Measurements from ENCODE around the gene FAM72B.
"Not testable (repeated sequence)": the region's sequence is repeated elsewhere in the genome, so short reads cannot be mapped to it uniquely, and the experiment has no call there.

FAM72B gene

GRCh38 chr1:121199763-121200162, 15.6 kb upstream of the FAM72B start:
- not testable (repeated sequence) for DNase-seq

GRCh38 chr1:121197095-121197882, 13.1 kb upstream of the FAM72B start:
- DNase-seq, result not testable (repeated sequence)

DNA sequence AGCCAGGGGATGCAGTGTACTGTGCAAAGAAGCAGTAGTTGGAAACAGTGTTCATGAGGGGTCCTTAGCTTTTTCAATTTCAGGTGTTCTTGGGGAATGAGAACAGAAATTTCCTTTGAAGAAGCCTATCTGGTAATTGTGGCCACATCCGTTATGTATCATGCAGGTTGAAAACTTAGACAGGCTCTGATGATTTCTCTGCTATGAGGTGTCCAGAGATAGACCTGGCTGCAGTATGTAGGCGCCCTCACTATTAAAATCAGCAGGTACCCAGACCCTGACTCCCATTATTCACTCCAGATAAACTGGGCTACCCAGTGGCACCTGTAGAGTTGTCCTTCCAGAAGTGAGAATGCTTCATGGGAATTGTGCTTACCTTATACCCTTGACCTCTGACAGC, 8.4 kb upstream of the FAM72B start:
- not testable (repeated sequence) for DNase-seq

DNA sequence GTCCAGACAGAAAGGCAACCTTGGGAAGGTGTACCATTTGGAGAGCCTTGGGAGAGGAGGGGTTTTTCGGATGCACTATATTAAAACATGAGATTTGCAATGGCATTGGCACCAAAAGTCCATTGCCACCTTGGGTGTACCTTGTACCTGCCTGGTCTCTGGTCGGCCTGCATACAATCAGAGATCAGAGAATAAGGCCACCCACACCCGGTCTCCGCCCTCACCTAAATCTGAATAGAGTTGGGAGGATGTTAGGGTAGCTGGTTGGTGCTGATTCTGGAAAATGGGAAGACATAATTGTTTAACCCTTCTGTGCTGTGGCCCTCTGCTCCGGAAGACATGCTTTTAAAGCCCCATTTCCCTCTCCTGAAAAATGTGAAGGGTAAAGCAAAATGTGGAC, 3.8 kb upstream of the FAM72B start:
- not testable (repeated sequence) for DNase-seq

DNA sequence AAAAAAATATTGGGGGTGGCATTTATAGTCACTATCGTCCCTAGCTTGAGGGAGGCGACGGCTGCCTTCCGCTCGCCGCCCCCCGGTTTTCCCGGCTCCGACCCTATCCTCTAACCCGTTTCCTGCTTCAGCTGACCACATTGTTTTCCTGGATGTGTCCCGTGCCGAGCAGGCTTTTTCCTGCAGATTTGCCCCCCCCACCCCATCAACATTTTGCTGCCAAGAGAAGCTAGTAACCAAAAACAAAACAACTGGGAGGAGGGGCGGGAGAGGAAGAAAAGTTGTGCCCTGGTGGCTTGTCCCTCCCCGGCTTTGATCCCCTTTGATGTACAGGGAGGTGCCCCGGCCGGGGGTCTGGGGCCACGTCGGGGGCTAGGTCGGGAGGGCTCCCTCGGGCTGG, 2.1 kb upstream of the FAM72B start:
- DNase-seq, result not testable (repeated sequence)

GRCh38 chr1:121185140-121185708, 1.1 kb upstream of the FAM72B start:
- DNase-seq, result not testable (repeated sequence)

GRCh38 chr1:121183867-121184266, 273 bp downstream of the FAM72B start:
- DNase-seq, result not testable (repeated sequence)

GRCh38 chr1:121178197-121178596, 5.9 kb downstream of the FAM72B start:
- DNase-seq, result not testable (repeated sequence)

DNA sequence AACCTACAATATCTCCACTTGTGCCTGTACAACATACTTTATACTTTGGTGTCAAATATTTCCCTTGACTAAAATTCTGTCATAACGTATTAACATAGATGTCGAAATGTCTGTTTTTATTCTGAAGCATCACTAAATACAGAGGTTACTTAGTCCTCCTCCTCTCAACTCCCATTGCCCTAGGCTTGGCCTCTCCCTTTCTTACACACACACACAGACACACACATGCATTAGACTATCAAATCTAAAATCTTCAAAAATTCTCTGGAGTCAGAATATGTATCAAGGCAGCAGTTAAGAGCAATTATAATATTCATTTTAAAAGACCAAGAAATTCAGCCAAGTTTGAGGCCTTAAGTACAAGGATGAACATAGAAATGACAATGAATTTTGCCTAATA, 7.5 kb downstream of the FAM72B start:
- DNase-seq, result not testable (repeated sequence)

- DNase-seq, result not testable (repeated sequence)
Observed at GRCh38 chr1:121168152-121168668, 15.9 kb downstream of the FAM72B start.

- not testable (repeated sequence) for DNase-seq
Observed at GRCh38 chr1:121167225-121167738, 16.9 kb downstream of the FAM72B start.

DNA sequence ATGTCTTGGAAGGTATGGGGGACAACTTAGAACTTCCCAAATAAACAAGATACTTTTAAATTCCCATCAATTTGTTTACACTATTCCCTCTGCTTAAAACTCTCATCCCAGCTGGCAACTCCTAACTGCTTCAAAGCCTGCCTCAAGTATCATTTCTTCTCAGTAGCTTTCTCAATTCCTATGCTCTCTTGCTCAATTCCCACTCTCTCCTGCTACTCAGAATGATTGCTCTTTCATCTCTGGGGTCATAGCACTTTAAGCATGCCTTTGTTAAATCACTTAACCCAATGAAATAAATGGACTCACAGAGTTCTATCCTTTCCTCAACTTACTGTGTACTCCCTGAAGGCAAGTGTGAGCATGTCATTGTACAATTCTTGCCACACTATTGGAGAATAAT, 18.8 kb downstream of the FAM72B start:
- DNase-seq, result not testable (repeated sequence)

DNA sequence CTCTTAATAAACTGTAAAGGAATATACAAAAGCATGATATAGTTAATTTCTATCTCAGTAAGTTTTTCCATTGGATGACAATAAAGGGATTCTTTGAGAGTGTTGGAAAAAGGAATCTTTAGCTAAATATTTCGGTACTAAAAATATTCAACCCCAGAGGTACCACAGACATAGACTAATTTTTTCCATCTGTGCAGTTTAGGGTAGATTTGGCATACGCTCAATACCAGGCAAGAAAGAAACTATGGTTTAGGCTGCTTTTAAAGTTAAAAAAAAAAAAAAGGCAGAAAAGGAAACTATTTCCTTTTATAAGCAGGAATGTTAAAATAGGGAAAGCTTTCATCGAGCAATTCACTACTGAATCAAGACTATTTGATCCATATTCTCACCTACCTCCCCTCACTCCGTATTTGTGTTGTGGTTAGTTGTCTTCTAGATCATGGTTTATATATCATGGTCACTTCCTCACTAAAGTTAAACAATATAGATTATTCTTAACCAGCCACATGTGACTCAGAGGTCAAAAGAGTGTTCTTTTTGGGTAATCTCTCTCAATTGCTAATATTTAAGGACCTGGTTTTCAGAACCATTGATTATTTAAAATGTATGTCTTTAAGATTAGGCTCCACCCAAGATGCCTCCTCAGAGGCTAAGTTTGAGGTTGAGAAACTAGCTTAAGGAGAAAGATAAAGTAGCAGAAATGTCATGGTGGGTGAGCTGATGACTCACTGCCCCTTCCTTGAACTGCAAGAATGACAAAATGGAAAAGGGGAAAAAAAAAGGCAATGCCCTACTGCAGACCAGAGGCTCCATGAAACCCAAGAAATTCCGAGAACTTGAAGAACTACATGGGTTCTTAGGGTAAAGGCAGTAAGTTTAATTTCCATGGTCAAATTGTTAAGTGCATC, 20.0 kb downstream of the FAM72B start:
- DNase-seq, result not testable (repeated sequence)

DNA sequence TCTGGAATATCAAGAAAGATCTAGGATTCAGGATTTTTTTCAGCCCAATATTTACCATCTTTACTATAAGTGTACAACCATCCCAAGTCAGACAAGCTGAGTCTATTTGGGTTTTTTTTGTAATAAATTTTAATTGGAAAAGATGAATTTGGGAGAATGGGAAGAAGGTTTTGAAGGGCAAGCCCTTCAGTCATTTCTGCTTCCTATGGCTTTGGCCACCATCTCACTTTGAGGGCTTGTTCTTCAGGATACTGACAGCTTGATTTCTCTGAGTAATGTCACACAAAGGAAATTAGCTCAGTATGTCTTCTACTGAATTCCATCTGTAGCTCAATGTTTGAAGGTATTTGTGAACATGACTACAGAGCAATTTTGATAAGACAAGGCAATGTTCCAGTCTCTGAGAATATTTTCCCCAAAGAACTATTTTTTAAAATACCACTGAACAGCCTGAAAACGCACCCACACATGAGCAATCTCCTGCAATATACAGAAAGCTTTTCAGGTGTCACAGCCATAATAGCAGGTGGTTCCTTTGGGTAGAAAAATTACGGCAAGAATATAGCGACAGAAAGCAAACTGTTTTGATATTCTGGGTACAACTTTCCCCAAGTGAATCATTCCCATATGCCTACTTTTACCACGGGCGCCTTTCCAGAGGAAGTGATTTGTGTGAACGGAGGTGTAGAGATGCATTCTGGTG, 22.8 kb downstream of the FAM72B start:
- DNase-seq, result not testable (repeated sequence)

DNA sequence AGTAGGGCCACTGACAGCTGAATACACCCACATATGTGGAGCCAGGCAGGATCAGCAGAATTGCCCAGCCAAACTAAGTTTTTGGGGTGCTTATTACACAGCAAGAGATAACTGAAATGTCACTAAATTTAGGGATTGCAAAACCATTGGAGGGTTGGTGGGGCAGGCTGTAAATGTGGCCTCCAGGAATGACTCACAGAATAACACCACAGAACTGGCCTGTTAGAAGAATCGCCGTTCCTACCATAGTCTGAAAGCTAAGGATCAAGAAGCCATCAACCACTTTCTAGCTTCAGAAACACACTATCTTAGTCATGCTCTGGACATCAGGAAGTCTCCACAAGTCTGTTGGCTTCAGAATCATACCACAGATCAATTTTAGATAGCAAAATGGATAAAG, 24.0 kb downstream of the FAM72B start:
- not testable (repeated sequence) for DNase-seq

DNA sequence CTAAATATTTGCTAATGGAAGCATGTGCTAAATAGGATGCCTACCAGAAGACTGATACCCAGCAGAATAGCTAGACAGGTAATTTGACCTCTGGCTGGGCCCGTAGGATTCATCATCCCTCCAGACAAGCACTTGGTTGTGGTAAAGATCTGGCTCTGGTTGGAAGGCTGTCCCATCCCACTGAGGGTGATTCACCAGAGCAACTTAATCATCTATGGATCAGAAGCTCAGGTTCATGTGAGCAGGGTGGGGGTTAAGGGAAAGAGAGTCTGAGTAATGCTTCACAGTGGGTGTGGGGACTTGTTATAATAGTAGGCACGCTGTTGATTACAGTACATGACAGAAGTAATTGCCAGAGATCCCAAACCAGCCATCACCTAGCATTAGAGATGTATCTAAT, 26.5 kb downstream of the FAM72B start:
- not testable (repeated sequence) for DNase-seq

DNA sequence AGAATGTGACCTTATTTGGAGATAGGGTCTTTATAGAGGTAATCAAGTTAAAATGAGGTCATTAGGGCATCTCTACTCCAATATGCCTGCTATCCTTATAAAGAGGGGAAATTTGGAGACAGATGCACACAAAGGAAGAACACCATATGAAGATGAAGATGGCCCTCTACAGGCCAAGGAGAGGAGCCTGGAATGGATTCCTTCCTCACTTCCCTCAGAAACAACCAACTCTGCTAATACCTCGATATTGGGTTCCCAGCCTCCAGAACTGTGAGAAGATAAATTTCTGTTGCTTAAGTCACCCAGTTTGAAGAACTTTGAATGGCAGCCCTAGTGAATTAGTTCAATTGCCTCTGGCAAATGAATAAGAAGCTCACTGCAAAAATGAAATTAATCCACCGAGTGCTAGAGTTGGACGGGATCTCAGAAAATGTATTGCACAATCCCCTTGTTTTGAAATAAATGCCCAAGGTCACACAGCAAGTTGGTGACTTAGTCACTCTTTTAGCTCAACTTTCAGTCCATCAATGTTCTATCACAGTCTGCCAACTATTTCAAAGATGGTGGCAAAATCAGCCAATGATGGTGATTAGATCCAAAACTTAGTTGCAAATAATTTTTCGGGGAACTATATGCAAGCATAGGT, 27.1 kb downstream of the FAM72B start:
- not testable (repeated sequence) for DNase-seq

DNA sequence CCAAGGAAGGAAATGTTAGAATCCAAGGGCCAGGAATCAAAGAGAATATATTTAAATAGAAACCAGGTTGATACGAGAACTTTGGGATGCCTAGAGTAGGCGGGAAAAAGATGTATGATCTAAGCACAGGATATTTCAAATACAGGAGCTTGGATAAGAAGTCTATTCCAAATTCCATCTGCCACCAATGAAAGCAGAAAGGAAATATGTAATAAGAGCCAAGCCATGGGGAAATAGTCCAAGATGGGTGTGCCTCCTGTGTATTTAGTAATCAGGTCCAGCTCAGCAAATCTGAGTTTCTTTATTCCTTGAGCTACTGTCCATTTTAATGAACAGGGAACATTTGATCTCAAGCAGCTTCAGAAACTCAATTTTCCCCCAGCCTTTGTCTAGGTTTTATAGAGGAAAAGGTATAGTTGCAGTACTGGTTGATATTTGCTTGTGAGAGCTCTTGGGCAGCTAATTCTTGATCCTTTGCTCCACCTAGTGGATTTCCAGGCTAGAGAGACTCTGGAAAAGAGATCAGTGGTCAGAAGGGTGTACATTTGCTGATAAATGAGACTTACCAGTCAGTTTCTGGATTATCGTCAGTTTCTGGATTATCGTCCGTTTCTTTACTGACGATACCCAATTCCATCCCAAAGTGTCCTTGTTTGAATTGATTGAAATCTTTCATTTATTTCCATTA, 28.3 kb downstream of the FAM72B start:
- DNase-seq, result not testable (repeated sequence)

GRCh38 chr1:121154811-121155210, 29.3 kb downstream of the FAM72B start:
- not testable (repeated sequence) for DNase-seq

DNA sequence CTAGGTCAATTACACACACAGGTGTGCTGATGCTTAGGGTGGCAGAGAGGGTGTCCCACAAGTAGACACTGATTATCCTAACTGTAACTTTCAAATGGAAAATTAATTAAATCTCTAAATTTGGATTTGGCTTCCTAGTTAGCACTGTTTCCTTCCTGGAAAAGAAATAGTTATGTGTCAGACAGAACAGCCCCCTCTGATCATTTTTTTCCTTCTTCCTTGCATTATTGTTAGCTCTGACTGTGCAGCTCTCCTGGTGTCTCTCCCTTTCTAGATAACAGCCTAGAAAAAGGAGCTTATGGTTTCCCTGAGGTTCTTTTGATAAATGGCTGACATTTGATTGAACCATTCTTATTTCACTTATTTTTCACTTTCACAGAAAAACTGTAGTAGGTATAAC, 31.4 kb downstream of the FAM72B start:
- DNase-seq, result not testable (repeated sequence)

DNA sequence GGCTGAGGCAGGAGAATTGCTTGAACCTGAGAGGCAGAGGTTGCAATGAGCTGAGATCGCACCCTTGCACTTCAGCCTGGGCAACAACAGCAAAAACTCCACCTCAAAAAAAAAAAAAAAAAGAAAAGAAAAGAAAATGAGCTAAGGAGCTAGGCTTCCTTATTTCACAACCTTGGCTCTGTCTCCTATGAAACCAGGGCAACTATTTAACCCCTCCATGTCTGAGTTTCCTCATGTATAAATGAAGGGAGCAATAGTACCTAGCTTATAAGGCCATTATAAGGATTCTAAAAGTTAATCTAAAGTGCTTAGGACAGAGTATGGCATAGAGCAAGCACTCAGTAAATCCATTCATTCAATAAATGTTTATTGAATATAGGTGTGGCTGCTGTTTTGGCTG, 32.8 kb downstream of the FAM72B start:
- not testable (repeated sequence) for DNase-seq

All from stimulated activated CD4-positive, alpha-beta T cell treated with anti-CD3 and anti-CD28 coated beads, Interleukin-4, amount 100 ng/mL, for 24 hours (primary cell).